GM12865 (cell line): ENCODE results near the gene ZNF813.

Experiments
- DNase-seq: peaks from one replicate; pipeline ENCODE4 v3.0.0; 2010; ENCODE audit warnings: low read depth
- H3K4me3 ChIP-seq: 2 replicates; pipeline ENCODE4 v1.5.1; 2011; ENCODE audit warnings: mild to moderate bottlenecking, low read depth, low read length, control low read depth
- CTCF ChIP-seq: IDR thresholded peaks from 2 replicates; pipeline ENCODE4 v1.5.1; 2011; ENCODE audit warnings: low read length, control low read depth, low read depth, inconsistent platforms; ENCODE audit not compliant: insufficient read depth; ENCODE audit errors: missing control alignments

Gene ZNF813

GRCh38 chr19:53517114-53517741, 49.7 kb downstream of the ZNF813 start:
- no peak overlapping the region for H3K4me3 ChIP-seq
- TF ChIP-seq CTCF = no peak
- no peak for DNase-seq

- no peak overlapping the region for H3K4me3 ChIP-seq
- no peak for DNase-seq
- no peak for TF ChIP-seq CTCF
These were observed 50.6 kb downstream of the ZNF813 start for GRCh38 chr19:53518121-53518520.

- no peak for TF ChIP-seq CTCF
- H3K4me3 ChIP-seq = no peak overlapping the region
- no peak for DNase-seq
These were observed 51.2 kb downstream of the ZNF813 start for GRCh38 chr19:53518716-53519115.

- no peak overlapping the region for H3K4me3 ChIP-seq
- no peak for TF ChIP-seq CTCF
- no peak for DNase-seq
These were observed 51.9 kb downstream of the ZNF813 start for GRCh38 chr19:53519446-53519845.

- no peak for DNase-seq
- peak overlapping the region; percentile 75 for H3K4me3 ChIP-seq
- TF ChIP-seq CTCF = no peak
These were observed 52.6 kb downstream of the ZNF813 start for GRCh38 chr19:53520163-53520546.

- no peak for TF ChIP-seq CTCF
- peak; percentile 94 for DNase-seq
- peak overlapping the region; percentile 75 for H3K4me3 ChIP-seq
These were observed 53.2 kb downstream of the ZNF813 start for GRCh38 chr19:53520547-53521372.
